ENCODE measurements around the gene GHRL. TPM values are rescaled to one million over a fixed set of nuclear protein-coding genes. Genes with fewer than 3 reads are reported as not detected.

GHRL gene
- total RNA-seq, 1 donor from 2014 or later, result 45.8 TPM

DNA sequence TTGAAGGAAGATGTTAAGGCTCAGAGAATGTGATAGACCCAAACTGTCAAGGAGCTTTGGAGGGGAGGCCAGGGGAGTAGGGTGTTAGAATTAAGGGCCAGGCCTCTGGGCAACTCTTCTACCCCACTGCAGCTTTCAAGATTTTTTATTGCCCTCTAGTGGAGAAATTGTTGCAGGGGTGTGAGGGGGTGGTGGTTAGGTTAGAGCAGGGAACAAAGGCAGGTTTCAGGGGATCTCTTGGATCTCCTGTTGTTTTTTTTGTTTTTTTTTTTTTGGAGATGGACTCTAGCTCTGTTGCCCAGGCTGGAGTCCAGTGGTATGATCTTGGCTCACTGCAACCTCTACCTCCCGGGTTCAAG lies 29.6 kb upstream of the GHRL start:
- Mint-ChIP-seq H3K9me3 (ENCODE audit: low read depth) (no peaks in the 10 kb centered on the region), H3K27ac (peak overlapping the region; percentile 95), H3K36me3 (ENCODE audit: insufficient read depth) (peaks cover 2% of the 10 kb centered on the region), H3K4me1 (ENCODE audit: low read depth) (peaks cover 11% of the 10 kb centered on the region), H3K4me3 (ENCODE audit: low read depth) (no peak overlapping the region), H3K27me3 (peaks cover 6% of the 10 kb centered on the region)
- TF ChIP-seq, protein P1, sequence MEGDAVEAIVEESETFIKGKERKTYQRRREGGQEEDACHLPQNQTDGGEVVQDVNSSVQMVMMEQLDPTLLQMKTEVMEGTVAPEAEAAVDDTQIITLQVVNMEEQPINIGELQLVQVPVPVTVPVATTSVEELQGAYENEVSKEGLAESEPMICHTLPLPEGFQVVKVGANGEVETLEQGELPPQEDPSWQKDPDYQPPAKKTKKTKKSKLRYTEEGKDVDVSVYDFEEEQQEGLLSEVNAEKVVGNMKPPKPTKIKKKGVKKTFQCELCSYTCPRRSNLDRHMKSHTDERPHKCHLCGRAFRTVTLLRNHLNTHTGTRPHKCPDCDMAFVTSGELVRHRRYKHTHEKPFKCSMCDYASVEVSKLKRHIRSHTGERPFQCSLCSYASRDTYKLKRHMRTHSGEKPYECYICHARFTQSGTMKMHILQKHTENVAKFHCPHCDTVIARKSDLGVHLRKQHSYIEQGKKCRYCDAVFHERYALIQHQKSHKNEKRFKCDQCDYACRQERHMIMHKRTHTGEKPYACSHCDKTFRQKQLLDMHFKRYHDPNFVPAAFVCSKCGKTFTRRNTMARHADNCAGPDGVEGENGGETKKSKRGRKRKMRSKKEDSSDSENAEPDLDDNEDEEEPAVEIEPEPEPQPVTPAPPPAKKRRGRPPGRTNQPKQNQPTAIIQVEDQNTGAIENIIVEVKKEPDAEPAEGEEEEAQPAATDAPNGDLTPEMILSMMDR (IDR thresholded peaks at IDR 0.05; ENCODE audit: unreplicated experiment), result peak; percentile 29
- DNase-seq (ENCODE audit: low spot score, unreplicated experiment), result no peak

DNA sequence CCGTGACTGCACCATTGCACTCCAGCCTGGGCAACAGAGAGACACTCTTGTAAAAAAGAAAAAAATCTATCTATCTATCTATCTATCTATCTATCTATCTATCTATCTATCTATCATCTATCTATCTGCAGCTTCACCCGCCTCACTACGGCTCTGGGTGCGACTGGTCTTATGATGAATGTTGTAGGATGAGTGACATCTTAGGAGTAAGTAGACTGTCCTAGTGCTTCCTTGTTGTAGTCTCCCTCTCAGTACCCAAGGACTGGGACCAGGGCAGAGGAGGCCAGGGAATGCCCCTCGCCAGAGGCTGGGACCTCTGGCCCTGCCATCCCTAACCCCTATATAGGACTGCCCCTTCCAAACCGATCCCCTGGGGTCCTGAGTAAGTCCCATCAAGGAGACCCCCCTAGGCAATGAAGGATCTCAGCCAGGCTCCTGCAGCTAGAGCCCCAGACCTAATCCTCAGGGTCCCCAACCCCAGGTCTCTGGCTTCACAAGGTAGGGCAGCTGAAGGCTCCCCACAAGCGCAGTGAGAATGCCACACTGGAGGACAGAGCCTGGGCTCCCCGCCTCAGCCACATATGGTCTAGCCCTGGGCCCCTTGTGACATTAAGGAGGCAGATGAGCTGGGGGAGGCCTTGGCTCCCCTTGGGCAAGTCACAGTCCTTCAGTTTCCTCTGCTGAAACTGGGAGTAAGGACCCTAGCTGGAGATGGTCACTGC lies 29.0 kb upstream of the GHRL start:
- DNase-seq (ENCODE audit: low spot score, unreplicated experiment), result no peak
- H3K36me3 Mint-ChIP-seq (ENCODE audit: insufficient read depth), result peaks cover 2% of the 10 kb centered on the region
- TF ChIP-seq, protein P1 (IDR thresholded peaks at IDR 0.05; ENCODE audit: unreplicated experiment), result no peak
- peak overlapping the region; percentile 91 for H3K4me3 Mint-ChIP-seq (ENCODE audit: low read depth)
- H3K27ac Mint-ChIP-seq, result peak overlapping the region; percentile 95
- no peaks in the 10 kb centered on the region for H3K9me3 Mint-ChIP-seq (ENCODE audit: low read depth)
- peaks cover 5% of the 10 kb centered on the region for H3K27me3 Mint-ChIP-seq
- peaks cover 11% of the 10 kb centered on the region for H3K4me1 Mint-ChIP-seq (ENCODE audit: low read depth)

DNA sequence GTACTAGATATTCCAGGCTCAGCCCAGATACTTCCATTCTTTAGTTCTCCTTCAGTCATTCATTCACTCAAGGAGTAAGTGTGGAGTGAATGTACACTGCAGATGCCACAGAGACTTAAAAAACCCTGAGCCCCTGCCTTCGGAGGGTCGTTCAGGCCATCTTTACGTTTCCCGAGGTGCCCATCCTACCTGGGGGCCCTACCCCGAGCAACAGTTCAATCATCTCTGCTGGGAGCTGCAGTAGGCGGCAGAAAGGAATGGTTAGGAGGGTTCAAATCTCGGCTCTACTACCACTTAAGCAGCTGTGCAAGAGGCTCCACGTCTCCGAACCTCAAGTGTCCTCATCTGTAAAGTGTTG lies 27.6 kb upstream of the GHRL start:
- TF ChIP-seq, protein P1 (IDR thresholded peaks at IDR 0.05; ENCODE audit: unreplicated experiment), result no peak
- Mint-ChIP-seq H3K27ac (peak overlapping the region; percentile 95), H3K9me3 (ENCODE audit: low read depth) (no peaks in the 10 kb centered on the region), H3K4me1 (ENCODE audit: low read depth) (peaks cover 11% of the 10 kb centered on the region), H3K27me3 (peaks cover 3% of the 10 kb centered on the region), H3K36me3 (ENCODE audit: insufficient read depth) (peaks cover 2% of the 10 kb centered on the region), H3K4me3 (ENCODE audit: low read depth) (peak overlapping the region; percentile 91)
- no peak for DNase-seq (ENCODE audit: low spot score, unreplicated experiment)

DNA sequence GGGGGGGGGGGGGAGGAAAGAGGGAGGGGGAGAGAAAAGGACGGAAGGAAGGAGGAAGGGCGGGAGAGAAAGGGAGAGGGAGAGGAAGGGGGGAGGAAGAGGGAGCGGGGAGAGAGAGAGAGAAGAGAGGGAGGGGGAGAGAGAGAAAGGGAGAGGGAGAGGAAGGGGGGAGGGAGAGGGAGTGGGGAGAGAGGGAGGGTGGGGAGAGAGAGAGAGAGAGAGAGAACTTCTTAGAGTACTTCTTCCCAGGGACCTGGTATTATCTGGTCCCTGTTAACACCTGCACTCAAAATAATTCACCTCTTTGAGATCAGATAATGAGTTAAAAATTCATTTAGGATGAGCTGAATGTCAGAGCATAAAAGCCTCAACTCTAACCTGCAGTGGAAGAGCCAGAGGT lies 27.1 kb upstream of the GHRL start:
- Mint-ChIP-seq H3K4me1 (ENCODE audit: low read depth) (peaks cover 11% of the 10 kb centered on the region), H3K27me3 (no peaks in the 10 kb centered on the region), H3K4me3 (ENCODE audit: low read depth) (peak overlapping the region; percentile 91), H3K9me3 (ENCODE audit: low read depth) (no peaks in the 10 kb centered on the region), H3K27ac (peak overlapping the region; percentile 95), H3K36me3 (ENCODE audit: insufficient read depth) (peaks cover 4% of the 10 kb centered on the region)
- DNase-seq (ENCODE audit: low spot score, unreplicated experiment), result no peak
- TF ChIP-seq, protein P1 (IDR thresholded peaks at IDR 0.05; ENCODE audit: unreplicated experiment), result no peak

DNA sequence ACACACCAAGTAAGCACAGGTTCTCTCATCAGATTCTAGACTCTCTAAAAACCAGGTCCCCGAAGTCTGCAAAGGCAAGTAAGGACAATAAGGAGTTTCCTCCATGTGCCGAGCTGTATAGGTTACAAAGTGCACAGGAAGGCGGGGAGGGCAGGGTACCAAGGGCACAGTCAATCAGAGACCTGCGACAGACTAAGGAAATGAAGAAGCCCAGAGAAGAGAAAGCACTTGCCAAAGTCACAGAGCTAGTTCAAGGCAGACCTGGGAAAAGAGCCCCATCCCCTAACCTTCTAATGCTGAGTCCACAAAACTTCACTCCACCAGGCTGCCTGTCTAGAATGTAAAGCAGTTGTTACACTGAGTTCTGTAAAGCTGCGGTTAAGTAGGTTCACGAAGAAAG lies 26.5 kb upstream of the GHRL start:
- DNase-seq (ENCODE audit: low spot score, unreplicated experiment), result no peak
- Mint-ChIP-seq H3K4me1 (ENCODE audit: low read depth) (peaks cover 11% of the 10 kb centered on the region), H3K4me3 (ENCODE audit: low read depth) (peak overlapping the region; percentile 69), H3K27me3 (no peaks in the 10 kb centered on the region), H3K9me3 (ENCODE audit: low read depth) (no peaks in the 10 kb centered on the region), H3K27ac (peak overlapping the region; percentile 59), H3K36me3 (ENCODE audit: insufficient read depth) (peaks cover 5% of the 10 kb centered on the region)
- TF ChIP-seq, protein P1 (IDR thresholded peaks at IDR 0.05; ENCODE audit: unreplicated experiment), result no peak

Data from progenitor cell of endocrine pancreas (in vitro differentiated cells).